ACC112 (cell line): ENCODE data around the gene LAPTM5.

Experiments
- H2AFZ ChIP-seq: fragments of 200-600 bp; sonication (generic); one replicate; pipeline ENCODE4 v1.6.0; 2017; ENCODE audit warnings: antibody characterized with exemption, low read length; ENCODE audit not compliant: unreplicated experiment
- H3K27ac ChIP-seq: fragments of 200-600 bp; sonication (generic); 2 replicates; pipeline ENCODE4 v1.5.1; 2014; ENCODE audit warnings: low read depth, mild to moderate bottlenecking, antibody characterized with exemption, low read length, moderate library complexity
- H3K27me3 ChIP-seq: fragments of 200-600 bp; sonication (generic); 2 replicates; pipeline ENCODE4 v1.6.1; 2014; ENCODE audit warnings: mild to moderate bottlenecking, antibody characterized with exemption, low read length, moderate library complexity, mixed read lengths; ENCODE audit not compliant: insufficient read depth
- H3K36me3 ChIP-seq: fragments of 200-600 bp; sonication (generic); 2 replicates; pipeline ENCODE4 v1.6.1; 2016; ENCODE audit warnings: mild to moderate bottlenecking, antibody characterized with exemption, low read length, moderate library complexity, mixed read lengths; ENCODE audit not compliant: insufficient read depth
- H3K4me1 ChIP-seq: fragments of 200-600 bp; sonication (generic); one replicate; pipeline ENCODE4 v1.6.1; 2016; ENCODE audit warnings: low read length, mixed read lengths; ENCODE audit not compliant: insufficient read depth, unreplicated experiment, control insufficient read depth
- H3K4me3 ChIP-seq: fragments of 200-600 bp; sonication (generic); 2 replicates; pipeline ENCODE4 v1.5.1; 2014; ENCODE audit warnings: mild to moderate bottlenecking, low read depth, low read length
- H3K79me2 ChIP-seq: fragments of 200-600 bp; sonication (generic); one replicate; pipeline ENCODE4 v1.6.0; 2016; ENCODE audit warnings: low read length; ENCODE audit not compliant: control insufficient read depth, unreplicated experiment, insufficient read depth

Gene LAPTM5

DNA sequence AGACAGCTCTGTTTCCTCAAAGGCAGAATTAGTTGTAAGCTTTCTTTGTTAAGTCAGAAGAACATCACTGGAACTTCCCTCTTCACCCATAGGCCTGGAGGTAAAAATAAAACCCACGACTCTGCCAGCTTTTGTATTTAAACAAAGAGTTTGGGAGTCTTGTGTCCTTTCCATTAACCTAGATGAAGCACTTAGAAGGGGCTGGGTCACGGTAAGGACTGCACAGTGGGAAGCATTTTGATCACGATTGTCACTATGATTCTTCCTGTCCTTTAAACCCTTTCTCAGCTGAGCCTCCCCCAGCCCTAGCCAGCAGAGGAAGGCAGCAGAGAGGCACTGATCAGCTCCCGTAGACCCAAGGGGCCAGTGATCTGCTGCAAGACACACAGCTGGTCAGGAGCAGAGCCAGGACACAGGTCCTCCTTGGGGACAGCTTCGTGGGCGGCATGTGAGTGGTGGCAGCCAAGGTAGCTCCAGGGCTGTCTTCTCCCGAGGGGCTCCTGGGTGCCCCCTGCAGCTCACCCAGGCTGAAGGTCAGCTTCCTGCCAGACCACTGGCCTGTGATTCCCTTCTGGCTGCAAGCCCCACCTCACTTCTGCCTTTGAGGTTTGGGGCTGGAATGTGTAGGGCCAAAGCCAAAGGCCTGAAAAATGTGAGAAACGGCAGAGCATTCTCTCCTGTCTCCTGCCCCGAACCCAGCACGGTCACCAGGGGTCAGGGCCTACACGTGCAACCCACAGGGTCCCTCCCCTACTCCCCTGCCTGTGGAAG lies 4.0 kb upstream of the LAPTM5 start:
- Histone ChIP-seq H3K27me3 (no peaks in the 10 kb centered on the region), H3K36me3 (no peaks in the 10 kb centered on the region), H3K4me3 (no peak overlapping the region), H2AFZ (no peak overlapping the region), H3K79me2 (no peaks in the 10 kb centered on the region), H3K4me1 (peaks cover 13% of the 10 kb centered on the region), H3K27ac (no peak overlapping the region)

DNA sequence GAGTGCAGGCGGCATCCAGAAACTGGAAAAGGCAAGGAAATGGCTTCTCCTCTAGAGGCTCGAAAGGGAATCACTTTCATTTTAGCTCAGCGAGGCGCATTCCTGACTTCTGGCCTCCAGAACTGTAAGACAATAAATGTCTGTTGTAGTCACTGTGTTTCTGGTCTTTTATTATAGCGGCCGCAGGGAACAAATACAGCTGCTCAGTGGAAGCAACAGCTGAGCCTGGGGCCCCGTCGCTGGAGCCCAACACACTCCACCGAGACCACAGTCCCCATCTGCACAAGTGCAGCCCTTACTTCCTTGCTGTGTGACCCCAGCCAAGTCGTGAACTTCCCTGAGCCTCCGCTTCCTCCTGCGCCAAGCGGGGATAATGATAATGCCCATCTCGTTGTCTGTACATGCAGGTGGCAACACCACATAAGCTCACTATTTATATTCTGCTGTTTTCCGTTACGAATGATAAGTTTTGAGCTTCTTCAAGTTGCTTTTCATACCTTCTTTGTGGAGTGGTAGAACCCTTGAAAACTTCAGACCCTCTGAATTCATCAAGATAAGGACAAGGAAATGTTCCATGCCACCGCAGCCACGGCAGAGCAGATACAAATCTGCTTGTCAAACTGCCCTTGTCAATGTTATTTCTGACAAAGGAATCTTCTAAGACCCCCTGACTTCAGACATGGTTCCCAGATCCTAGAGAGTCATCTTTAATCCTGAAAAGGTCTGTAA lies 3.2 kb upstream of the LAPTM5 start:
- H3K36me3 ChIP-seq: no peaks in the 10 kb centered on the region
- peaks cover 21% of the 10 kb centered on the region for H3K4me1 ChIP-seq
- no peak overlapping the region for H3K4me3 ChIP-seq
- H3K79me2 ChIP-seq: no peaks in the 10 kb centered on the region
- H3K27me3 ChIP-seq: no peaks in the 10 kb centered on the region
- no peak overlapping the region for H2AFZ ChIP-seq
- H3K27ac ChIP-seq: no peak overlapping the region

DNA sequence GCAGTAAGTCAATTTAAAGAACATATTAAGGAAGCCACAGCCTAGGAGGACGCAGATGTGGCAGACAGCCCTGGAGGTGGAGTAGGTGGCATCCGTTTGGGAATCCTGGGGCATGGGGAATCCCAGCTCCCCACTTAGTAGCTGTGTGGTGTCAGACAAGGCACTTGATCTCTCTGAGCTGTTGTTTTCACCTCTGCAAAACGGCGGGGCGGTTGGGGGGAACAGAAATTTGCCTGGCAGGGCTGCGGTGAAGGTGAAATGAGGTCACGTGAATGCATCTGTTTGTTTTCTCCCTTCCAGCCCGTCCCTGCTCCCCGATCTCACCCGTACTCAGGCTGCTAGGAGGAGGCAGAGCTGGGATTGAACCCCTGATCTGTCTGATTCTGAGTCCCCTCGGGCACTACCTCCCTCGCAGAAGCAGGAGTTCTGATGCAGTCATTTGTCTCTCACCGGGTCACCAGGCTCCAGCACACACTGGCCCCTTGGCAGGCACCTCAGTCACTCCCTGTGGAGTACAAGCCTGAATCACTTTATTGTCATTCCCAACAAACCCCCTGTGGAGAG lies 2.2 kb upstream of the LAPTM5 start:
- Histone ChIP-seq H2AFZ (no peak overlapping the region), H3K79me2 (no peaks in the 10 kb centered on the region), H3K4me1 (peaks cover 22% of the 10 kb centered on the region), H3K4me3 (no peak overlapping the region), H3K27me3 (no peaks in the 10 kb centered on the region), H3K27ac (no peak overlapping the region), H3K36me3 (no peaks in the 10 kb centered on the region)

DNA sequence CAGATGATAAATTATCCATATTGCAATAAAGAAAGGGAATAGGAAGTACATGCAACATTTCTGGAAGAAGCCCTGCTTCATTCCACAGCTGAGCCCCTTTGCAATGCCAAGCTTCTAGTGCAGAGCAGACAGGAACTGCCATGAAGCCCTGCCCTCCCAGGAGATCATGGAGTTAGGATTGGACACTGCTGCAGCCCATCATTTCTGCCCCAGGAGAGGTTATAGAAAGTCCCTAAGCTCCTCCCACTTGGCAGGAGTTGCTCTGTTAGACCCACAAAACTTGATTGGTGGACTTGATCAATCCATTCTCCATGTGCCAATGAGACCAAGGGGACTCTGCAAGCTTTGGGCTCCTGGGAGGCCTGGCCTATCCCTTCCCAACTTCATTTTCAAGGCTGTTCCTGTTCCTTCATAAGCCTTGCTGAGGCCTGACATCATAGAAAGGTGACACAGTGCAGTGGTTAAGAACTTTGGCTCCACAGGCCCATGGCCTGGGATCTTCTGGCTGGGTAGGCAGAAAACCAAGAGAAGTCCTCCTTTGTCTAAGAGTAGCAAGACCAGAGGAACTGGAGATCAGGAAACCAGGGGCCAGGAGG lies 1.3 kb upstream of the LAPTM5 start:
- Histone ChIP-seq H3K4me1 (peaks cover 22% of the 10 kb centered on the region), H3K36me3 (no peaks in the 10 kb centered on the region), H2AFZ (no peak overlapping the region), H3K4me3 (no peak overlapping the region), H3K79me2 (no peaks in the 10 kb centered on the region), H3K27me3 (no peaks in the 10 kb centered on the region), H3K27ac (no peak overlapping the region)

DNA sequence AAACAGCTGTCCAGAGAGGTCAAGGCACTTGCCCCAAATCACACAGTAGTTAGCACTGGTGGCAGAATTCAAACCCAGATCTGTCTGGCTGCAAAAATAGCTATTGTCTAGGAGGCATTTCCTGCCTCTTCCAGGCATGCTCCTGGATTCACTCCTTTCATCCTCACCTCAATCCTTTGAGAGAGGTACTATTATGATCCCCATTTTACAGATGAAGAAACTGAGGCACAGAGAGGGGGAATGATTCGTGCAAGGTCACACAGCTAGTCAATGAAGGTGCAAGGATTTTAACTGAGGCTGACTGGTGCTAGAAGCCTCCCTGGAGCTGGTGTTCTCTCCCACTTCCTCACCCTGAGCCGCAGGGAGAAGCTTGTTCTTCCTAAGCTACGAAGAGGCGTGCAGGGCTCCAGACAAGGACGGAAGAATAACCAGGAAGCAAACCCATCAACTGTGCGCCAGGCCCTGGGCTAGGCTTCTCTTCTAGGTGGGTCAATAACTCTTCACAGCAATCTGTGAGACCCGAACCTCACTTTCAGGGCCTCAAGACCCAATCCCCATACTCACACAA lies 631 bp upstream of the LAPTM5 start:
- Histone ChIP-seq H3K4me1 (peaks cover 22% of the 10 kb centered on the region), H3K79me2 (no peaks in the 10 kb centered on the region)

DNA sequence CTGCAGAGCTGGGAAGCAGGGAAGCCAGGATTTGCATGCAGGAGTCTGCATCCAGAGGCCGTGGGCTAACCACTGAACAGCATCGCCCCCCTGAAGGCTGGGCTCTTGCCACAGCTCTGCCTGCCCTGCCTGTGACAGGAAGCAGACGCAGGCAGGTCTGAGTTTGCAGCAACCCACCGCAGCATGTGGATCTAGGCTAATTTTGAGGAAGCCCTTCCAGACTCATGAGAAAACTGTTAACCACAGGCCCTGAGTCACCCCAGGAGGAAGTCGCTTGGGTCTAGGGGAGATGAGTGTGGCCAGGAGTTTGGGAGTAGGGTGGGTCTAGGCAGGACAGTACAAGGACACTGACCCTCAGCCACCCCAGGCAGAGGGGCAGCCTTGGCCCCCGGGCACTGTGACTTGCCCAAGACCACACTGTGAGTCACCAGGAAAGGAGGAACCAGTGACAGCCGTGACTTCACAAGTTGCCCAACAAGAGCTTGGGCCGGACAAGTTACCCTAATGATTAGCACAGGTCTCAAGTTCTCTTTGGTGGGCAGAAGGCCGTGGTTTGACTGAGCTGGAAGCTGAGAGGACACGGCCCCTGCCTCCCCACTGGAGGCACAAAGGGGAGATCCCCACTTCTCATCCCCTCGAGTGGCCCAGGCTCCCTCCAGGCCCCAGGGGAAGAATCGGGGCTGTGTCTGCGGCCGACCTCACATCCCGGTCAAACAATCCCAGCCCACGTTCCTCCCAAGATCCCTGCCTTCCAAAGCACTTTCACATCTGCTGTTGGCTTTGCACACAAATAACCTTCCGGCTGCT lies 826 bp downstream of the LAPTM5 start:
- Histone ChIP-seq H3K27ac (peak overlapping the region; percentile 71), H3K36me3 (no peaks in the 10 kb centered on the region), H3K4me3 (0 out of 2 replicates have a peak overlapping the region, but pooled peaks have one; percentile 0), H3K4me1 (peaks cover 22% of the 10 kb centered on the region), H3K27me3 (no peaks in the 10 kb centered on the region), H3K79me2 (no peaks in the 10 kb centered on the region), H2AFZ (no peak overlapping the region)

More for the DNA sequence above, 631 bp upstream of the LAPTM5 start:
- Histone ChIP-seq H3K4me3 (no peak overlapping the region), H3K27me3 (no peaks in the 10 kb centered on the region), H2AFZ (no peak overlapping the region), H3K27ac (no peak overlapping the region), H3K36me3 (no peaks in the 10 kb centered on the region)

DNA sequence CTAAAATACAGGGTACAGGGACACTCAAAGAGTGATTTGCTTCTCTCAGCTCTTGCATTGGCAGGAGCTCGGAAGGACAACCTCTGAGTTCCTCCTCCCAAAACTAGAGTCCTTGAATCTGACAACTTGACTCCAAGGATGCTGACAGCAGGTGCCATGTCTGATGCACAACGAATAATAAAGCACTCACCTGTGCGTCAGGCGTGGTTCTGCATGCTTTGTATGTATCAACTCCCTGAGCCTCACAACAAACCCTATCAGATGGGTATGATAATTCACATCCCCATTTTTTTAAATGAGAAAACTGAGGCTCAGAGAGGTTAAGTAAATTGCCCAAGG lies 1.4 kb downstream of the LAPTM5 start:
- Histone ChIP-seq H3K4me3 (no peak overlapping the region), H3K27me3 (no peaks in the 10 kb centered on the region), H2AFZ (no peak overlapping the region), H3K4me1 (peaks cover 22% of the 10 kb centered on the region), H3K79me2 (no peaks in the 10 kb centered on the region), H3K36me3 (no peaks in the 10 kb centered on the region), H3K27ac (no peak overlapping the region)

DNA sequence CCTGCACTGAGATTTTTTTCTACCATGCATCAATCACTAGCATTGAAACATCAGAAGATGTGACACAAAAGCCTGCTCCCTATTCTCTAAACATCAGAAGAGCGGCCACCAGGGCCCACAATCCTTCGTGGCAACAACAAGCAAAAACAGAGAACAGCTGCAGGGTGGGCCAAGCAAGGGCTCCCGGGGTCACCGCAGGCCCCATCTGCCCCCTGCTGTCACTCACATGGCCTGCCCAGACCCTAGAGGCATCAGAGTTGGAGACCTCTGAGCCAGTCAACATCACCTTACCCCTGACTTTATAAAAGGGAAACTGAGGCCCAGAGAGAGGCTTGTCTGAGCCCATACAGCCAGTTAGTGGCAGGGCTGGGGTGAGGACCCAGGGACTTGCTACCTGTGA lies 1.8 kb downstream of the LAPTM5 start:
- H3K27ac ChIP-seq: no peak overlapping the region
- no peak overlapping the region for H3K4me3 ChIP-seq
- H3K4me1 ChIP-seq: peaks cover 22% of the 10 kb centered on the region
- H2AFZ ChIP-seq: no peak overlapping the region
- no peaks in the 10 kb centered on the region for H3K27me3 ChIP-seq
- H3K36me3 ChIP-seq: no peaks in the 10 kb centered on the region
- no peaks in the 10 kb centered on the region for H3K79me2 ChIP-seq

DNA sequence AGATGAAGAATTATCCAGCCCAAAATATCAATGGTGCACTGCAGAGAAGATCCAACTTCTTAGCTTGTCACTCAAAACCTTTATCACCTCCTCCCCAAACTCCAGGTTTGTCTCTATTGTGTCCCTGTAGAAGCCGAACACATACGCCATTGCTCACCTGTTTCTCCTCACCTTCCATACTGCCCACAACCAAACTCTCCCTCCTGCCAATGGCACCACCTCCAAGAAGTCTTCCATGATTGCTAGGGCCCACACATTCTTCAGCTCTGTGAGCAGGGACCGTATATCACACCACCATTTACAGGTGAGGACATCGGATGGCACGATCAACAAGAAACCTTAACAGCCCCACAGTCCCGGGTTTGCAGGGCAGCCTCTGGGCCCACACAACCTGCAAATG lies 2.2 kb downstream of the LAPTM5 start:
- Histone ChIP-seq H2AFZ (no peak overlapping the region), H3K36me3 (no peaks in the 10 kb centered on the region), H3K79me2 (no peaks in the 10 kb centered on the region), H3K4me1 (peaks cover 22% of the 10 kb centered on the region), H3K27me3 (no peaks in the 10 kb centered on the region), H3K27ac (no peak overlapping the region), H3K4me3 (no peak overlapping the region)

DNA sequence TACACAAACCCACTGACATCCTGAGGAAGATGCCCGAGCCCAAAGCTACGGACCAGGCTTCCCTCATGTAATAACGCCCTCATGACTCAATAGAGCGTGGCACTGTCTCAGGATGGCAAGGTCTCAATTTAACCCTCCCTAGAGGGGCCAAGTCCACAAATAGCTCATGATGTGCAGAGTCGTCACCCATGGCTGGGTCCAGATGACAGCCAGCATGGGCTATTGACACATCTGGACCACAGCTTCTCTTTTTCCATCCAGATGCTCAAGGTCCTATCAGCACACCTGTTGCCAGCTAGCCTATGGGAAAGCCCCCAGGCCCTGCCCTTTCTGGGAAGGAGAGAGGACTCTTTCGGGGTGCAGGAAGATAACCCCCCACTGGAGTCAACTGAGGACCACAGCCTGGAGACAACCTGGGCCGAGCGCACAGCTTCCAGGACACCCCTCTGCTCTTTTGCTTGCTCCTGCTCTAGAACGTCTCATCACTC lies 2.8 kb downstream of the LAPTM5 start:
- Histone ChIP-seq H3K79me2 (no peaks in the 10 kb centered on the region), H3K36me3 (no peaks in the 10 kb centered on the region), H3K27ac (no peak overlapping the region), H3K4me1 (peaks cover 22% of the 10 kb centered on the region), H2AFZ (no peak overlapping the region), H3K4me3 (no peak overlapping the region), H3K27me3 (no peaks in the 10 kb centered on the region)
